Measurements from ENCODE around the gene KIAA1191.

GRCh38 chr5:176356179-176356566 is 5.4 kb downstream of the KIAA1191 start:
- TF ChIP-seq CTCF (IDR thresholded peaks at IDR 0.05; ENCODE audit: poor library complexity) (no peak), EZH2phosphoT487 (IDR thresholded peaks at IDR 0.05; ENCODE audit: low read depth, severe bottlenecking, unreplicated experiment) (no peak)
